Ovary (tissue), 9 donors: ENCODE results near the gene DPH6. TPM values are rescaled to one million over a fixed set of nuclear protein-coding genes. Genes with fewer than 3 reads are reported as not detected.

Experiments used
- DNase-seq, 5 donors: peaks; one replicate each; pipeline ENCODE4 v3.0.0-alpha.2; 2019 to 2020
- H3K27ac ChIP-seq, 2 donors: fragments of 200-600 bp; one replicate each; pipeline versions ENCODE4 v1.5.1 to v1.8.0; 2019 to 2022
- H3K27me3 ChIP-seq: fragments of 200-600 bp; one replicate; pipeline ENCODE4 v1.8.0; 2022
- H3K36me3 ChIP-seq: fragments of 200-600 bp; sonication (generic); one replicate; pipeline ENCODE4 v1.5.1; 2019
- H3K4me1 ChIP-seq: one replicate; pipeline ENCODE4 v1.8.1; 2013; ENCODE audit warnings: mild to moderate bottlenecking, moderate library complexity; ENCODE audit not compliant: insufficient read depth
- H3K4me3 ChIP-seq: fragments of 200-600 bp; sonication (generic); one replicate; pipeline ENCODE4 v1.5.1; 2017
- H3K9me3 ChIP-seq, 2 donors: fragments of 200-600 bp in 1 of 2; sonication (generic) in 1 of 2; one replicate each; pipeline versions ENCODE4 v1.5.1 to v1.8.1; 2013 to 2019; ENCODE audit warnings: mild to moderate bottlenecking in 1 of 2, moderate library complexity in 1 of 2
- EP300 ChIP-seq: sonication (generic); formaldehyde crosslinking; IDR thresholded peaks from one replicate; pipeline ENCODE4 v1.6.1; 2017; ENCODE audit warnings: antibody characterized with exemption
- POLR2A ChIP-seq: fragments of 450-650 bp; IDR thresholded peaks from one replicate; pipeline ENCODE4 v1.6.1; 2017; ENCODE audit warnings: antibody characterized with exemption, mild to moderate bottlenecking, moderate library complexity
- WGBS, 3 donors: extraction: QIAGEN DNeasy Blood & Tissue Kit in 1 of 3; methylation state at CpG; one replicate each; pipeline versions ENCODE4 v1.1.5 to v1.1.7; 2013 to 2017; 5-methylcytosine and 5-hydroxymethylcytosine counted together
- intact Hi-C, 4 donors: fragments of 100-400 bp; cut with DNase I; formaldehyde crosslinking; loops; one replicate each; pipeline versions ENCODE4 v1.11.0 to v1.15.1; 2022 to 2023
- polyA plus RNA-seq, 2 donors: library from polyadenylated mRNA; stranded (reverse); fragments of 200-250 nt in 1 of 2; fragments of 350-450 nt in 1 of 2; fragmentation: Illumina TruSeq in 1 of 2; extraction: RNeasy Lipid Tissue Mini Kit (QIAGEN cat#74804) in 1 of 2; gene quantifications; one replicate each; pipeline ENCODE4 v1.2.3, GENCODE V29; 2013 to 2014
- total RNA-seq, 7 donors: library from RNA; depleted of rRNA in 2 of 7; stranded (reverse); fragments of >200 nt in 2 of 7; fragmentation: NEBNext Ultra II Directional in 3 of 7; extraction: Animal tissue kit (Norgen Biotek cat#: 25700) in 3 of 7; gene quantifications; one replicate each; pipeline versions ENCODE4 v1.1.0 to v1.2.4, GENCODE V29; 2016 to 2023
- TF ChIP-seq, protein P1 (sequence below), 3 donors: fragments of 450-650 bp in 2 of 3; fragments of 200-600 bp in 1 of 3; IDR thresholded peaks; one replicate each; pipeline versions ENCODE4 v1.5.1 to v1.8.0; 2016 to 2022; ENCODE audit warnings: antibody characterized with exemption in 3 of 3, mild to moderate bottlenecking in 1 of 3
- donor health status: DM: no; HTN: no; CAD: no; lungs with moderate emphysema.
- donor health status: DM: no; HTN: no; CAD: no.
- donor health status: Bipolar disorder and iron deficiency.
- donor health status: DM: yes; HTN: yes; CAD: no.
- donor health status: DM: no; HTN: no; CAD: no.
- donor health status: DM: yes; HTN: yes; CAD: no.

DPH6 gene
- total and polyA plus RNA-seq, 9 donors: 9.7 to 32.1 (median 24.2) TPM

DNA sequence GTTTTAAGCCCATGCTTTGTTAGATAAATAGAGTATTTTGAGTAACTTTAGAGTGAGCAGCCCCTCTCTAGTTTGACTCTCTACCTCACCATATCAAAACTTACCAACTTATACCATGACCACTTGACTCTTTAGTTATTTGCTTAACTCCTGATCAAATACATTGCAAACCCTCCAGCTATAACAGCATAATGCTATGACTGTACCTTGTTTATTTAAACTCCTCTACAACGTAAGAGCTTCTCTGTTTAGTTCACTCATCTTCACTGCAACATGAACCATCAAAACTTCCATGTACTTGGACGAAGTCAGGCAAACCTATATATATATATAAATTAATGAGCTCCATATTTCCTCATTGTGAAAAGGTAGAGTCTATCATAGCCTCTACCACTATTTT lies 218.2 kb downstream of the DPH6 start:
- H3K9me3 ChIP-seq: no peaks in the 10 kb centered on the region
- no peaks in the 10 kb centered on the region for H3K27me3 ChIP-seq
- intact Hi-C loops: no loop called here
- no peak overlapping the region for H3K4me3 ChIP-seq
- no peaks in the 10 kb centered on the region for H3K4me1 ChIP-seq
- 97 to 99% (median 98%) methylated on average over 2 of the region's 2 CpGs for WGBS, 3 donors
- no peak overlapping the region for H3K27ac ChIP-seq
- no peak for DNase-seq
- TF ChIP-seq, protein P1, sequence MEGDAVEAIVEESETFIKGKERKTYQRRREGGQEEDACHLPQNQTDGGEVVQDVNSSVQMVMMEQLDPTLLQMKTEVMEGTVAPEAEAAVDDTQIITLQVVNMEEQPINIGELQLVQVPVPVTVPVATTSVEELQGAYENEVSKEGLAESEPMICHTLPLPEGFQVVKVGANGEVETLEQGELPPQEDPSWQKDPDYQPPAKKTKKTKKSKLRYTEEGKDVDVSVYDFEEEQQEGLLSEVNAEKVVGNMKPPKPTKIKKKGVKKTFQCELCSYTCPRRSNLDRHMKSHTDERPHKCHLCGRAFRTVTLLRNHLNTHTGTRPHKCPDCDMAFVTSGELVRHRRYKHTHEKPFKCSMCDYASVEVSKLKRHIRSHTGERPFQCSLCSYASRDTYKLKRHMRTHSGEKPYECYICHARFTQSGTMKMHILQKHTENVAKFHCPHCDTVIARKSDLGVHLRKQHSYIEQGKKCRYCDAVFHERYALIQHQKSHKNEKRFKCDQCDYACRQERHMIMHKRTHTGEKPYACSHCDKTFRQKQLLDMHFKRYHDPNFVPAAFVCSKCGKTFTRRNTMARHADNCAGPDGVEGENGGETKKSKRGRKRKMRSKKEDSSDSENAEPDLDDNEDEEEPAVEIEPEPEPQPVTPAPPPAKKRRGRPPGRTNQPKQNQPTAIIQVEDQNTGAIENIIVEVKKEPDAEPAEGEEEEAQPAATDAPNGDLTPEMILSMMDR (IDR thresholded peaks at IDR 0.05): no peak
- TF ChIP-seq POLR2A (no peak), EP300 (no peak)
- H3K36me3 ChIP-seq: no peaks in the 10 kb centered on the region

DNA sequence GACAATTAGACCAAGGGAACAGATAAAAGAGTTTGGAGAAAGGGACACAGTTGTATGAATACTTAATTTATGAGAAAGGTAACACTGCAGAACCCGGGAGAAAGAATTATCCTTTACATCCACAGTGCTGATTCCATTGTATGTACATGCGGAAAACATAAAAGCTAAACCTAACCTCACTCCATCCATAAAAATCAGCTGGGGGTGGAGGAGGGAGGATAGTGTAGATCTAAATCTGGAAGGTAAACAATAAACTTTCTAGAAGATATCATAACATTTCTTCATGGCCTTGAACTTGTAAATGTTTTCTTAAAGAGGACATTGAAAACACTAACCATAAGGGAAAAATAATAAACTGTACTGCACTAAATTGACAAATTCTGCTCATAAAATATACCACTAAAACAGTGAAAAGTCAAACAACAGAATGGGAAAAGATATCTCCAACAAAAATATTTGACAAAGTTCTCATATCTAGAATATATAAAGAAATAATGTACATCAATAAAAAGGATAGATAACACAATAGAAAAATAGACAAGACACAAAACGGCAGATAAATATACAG lies 220.5 kb downstream of the DPH6 start:
- Histone ChIP-seq H3K36me3 (no peaks in the 10 kb centered on the region), H3K4me3 (no peak overlapping the region), H3K27ac (no peak overlapping the region), H3K9me3 (no peaks in the 10 kb centered on the region), H3K4me1 (no peaks in the 10 kb centered on the region), H3K27me3 (no peaks in the 10 kb centered on the region)
- DNase-seq: no peak
- intact Hi-C loops: no loop called here
- 49 to 62% (median 54%) methylated on average over 3 of the region's 3 CpGs for WGBS, 3 donors
- TF ChIP-seq, protein P1 (IDR thresholded peaks at IDR 0.05): no peak
- TF ChIP-seq EP300: no peak
- no peak for TF ChIP-seq POLR2A

DNA sequence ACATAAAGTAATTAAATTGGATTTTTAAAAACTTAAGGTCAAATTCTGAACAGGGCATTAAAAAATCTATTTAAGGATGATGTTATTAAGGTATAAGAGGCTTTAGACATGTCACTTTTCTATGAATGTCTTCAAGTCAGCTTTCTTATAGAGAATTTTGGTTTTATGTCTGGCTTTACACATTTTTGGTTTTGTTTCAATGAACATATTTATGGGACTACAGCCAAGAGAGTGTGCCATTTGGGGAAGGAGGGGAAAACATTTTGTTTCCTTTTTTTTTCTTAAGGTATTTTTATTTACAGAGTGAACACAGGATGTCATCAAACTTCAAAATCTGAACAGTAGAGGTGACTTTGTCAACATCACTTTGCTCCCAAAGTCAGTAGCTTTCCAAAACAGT lies 222.8 kb downstream of the DPH6 start:
- no peak overlapping the region for H3K27ac ChIP-seq
- H3K4me3 ChIP-seq: no peak overlapping the region
- intact Hi-C loops: no loop called here
- no peaks in the 10 kb centered on the region for H3K9me3 ChIP-seq
- DNase-seq: no peak
- H3K4me1 ChIP-seq: no peaks in the 10 kb centered on the region
- TF ChIP-seq, protein P1 (IDR thresholded peaks at IDR 0.05): no peak
- TF ChIP-seq EP300: no peak
- no peak for TF ChIP-seq POLR2A
- H3K27me3 ChIP-seq: no peaks in the 10 kb centered on the region
- H3K36me3 ChIP-seq: no peaks in the 10 kb centered on the region

DNA sequence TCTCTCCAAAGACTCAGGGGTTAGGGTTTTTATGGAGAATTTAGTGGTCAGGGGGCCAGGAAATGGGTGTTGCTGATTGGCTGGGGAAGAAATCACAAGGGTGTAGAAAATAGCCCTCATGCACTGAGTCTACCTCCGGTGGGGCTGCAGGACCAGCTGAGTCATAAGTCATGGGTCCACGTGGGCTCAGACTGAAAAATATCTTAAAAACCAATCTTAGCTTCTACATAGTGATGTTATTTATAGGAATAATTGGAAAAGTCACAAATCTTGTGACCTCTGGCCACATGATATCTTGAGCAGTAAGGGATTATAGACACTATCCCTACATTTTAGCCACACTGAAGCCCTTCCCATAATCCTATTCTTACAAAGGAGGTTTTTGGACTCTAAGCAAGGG lies 224.0 kb downstream of the DPH6 start:
- no peaks in the 10 kb centered on the region for H3K9me3 ChIP-seq
- H3K27me3 ChIP-seq: no peaks in the 10 kb centered on the region
- intact Hi-C loops: no loop called here
- TF ChIP-seq, protein P1 (IDR thresholded peaks at IDR 0.05): no peak
- TF ChIP-seq POLR2A (no peak), EP300 (no peak)
- 85 to 90% (median 85%) methylated on average over 2 of the region's 2 CpGs for WGBS, 3 donors
- no peaks in the 10 kb centered on the region for H3K4me1 ChIP-seq
- no peak for DNase-seq
- H3K36me3 ChIP-seq: no peaks in the 10 kb centered on the region
- no peak overlapping the region for H3K27ac ChIP-seq
- no peak overlapping the region for H3K4me3 ChIP-seq

DNA sequence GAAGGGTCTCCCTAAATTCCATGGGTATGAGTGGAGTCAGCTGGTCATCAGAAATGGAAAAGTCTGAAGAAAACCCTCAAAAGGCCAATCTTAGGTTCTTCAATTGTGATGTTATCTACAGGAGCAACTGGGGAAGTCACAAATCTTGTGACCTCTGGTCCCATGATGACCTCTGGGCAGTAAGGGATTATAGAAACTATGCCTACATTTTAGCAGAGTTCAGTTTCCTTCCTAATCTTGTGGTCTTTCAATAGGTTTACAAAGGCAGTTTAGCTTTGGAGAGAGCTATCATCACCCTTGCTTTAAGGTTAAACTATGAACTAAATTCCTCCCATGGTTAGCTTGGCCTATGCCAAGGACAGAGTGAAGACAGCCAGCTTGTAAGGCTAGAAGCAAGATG lies 225.1 kb downstream of the DPH6 start:
- intact Hi-C loops: no loop called here
- Histone ChIP-seq H3K9me3 (no peaks in the 10 kb centered on the region), H3K27ac (no peak overlapping the region), H3K27me3 (no peaks in the 10 kb centered on the region), H3K4me3 (no peak overlapping the region), H3K36me3 (no peaks in the 10 kb centered on the region), H3K4me1 (no peaks in the 10 kb centered on the region)
- DNase-seq: no peak
- no peak for TF ChIP-seq EP300
- no peak for TF ChIP-seq POLR2A
- TF ChIP-seq, protein P1 (IDR thresholded peaks at IDR 0.05): no peak
